ENCODE measurements around the gene PKD1. TPM values are rescaled to one million over a fixed set of nuclear protein-coding genes. Genes with fewer than 3 reads are reported as not detected.
A peak's percentile ranks its signal among the peaks of the same experiment; 100 is the strongest.

Gene PKD1
- total RNA-seq, 4 donors from 2014 or later = 86.4 to 214 (median 121) TPM

DNA sequence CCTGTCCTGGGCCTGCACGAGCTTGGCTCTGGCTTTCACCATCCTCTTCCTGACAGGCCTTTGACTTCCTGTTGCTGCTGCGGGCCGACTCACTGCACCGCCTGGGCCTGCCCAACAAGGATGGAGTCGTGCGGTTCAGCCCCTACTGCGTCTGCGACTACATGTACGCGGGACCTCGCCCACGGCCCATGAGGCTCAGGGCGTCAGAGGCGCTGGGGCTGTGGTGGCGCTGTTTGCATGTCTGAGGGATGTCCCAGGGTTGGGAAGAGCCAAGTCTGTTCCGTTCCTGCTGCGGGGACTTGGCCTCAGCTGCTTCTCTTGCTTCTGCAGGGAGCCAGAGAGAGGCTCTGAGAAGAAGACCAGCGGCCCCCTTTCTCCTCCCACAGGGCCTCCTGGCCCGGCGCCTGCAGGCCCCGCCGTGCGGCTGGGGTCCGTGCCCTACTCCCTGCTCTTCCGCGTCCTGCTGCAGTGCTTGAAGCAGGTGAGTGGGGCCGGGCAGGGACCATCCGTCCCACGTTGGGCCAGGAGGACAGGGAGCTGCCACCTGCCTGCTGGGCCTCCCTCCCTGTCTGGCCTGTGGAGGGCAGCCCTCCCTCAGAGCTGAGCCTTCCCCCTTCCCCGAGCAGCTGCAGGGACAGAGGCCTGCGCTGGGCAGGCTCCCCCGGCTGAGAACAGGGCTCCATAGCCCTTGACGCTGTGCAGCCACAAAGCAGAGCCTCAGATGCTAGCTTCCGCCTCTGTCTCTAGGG, 64.1 kb downstream of the PKD1 start:
- ATAC-seq (ENCODE audit: low FRiP score) = no peak

DNA sequence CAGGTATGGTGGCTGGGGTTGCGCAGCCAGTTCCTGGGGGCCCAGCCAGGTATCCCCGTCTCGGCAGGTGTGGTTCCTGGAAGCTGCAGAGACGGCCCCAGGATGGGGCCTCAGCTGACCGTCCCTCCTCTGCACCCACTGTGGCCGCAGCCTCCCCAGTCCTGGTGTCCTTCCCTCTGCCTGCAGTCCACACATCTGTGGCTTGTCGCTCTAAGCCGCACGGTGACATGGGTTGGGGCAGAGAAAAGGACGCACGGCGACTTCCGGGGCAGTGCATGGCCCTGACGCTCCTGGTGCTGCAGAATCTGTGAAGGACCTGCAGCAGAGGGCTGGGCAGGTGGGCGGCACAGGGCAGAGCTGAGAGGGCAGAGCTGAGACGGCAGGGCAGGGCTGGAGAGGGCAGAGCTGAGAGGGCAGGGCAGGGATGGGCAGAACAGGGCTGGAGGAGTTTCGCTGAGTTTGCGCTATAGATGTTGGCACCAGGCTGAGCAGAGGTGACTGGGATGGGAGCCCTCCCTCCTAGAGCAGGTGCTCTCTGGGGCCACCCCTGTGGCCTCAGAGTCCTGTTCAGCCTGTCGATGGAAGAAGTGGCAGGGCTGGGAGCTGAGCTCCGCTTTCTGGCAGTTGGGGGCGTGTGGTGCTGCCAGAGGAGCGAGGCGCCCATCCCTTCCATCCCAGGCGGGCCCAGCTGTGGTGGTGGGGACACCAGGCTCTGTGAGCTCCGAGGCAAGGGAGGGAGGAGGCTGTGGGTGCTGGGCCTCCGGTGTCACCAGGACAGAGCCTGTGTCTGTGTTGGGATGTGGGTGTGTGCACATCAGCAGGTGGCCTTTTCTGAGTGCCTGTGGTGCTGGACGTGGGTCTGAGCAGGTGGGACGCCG, 64.9 kb downstream of the PKD1 start:
- ATAC-seq (ENCODE audit: low FRiP score) (peak; percentile 30), DNase-seq (ENCODE audit: low spot score) (no peak)
- TF ChIP-seq, protein P1, sequence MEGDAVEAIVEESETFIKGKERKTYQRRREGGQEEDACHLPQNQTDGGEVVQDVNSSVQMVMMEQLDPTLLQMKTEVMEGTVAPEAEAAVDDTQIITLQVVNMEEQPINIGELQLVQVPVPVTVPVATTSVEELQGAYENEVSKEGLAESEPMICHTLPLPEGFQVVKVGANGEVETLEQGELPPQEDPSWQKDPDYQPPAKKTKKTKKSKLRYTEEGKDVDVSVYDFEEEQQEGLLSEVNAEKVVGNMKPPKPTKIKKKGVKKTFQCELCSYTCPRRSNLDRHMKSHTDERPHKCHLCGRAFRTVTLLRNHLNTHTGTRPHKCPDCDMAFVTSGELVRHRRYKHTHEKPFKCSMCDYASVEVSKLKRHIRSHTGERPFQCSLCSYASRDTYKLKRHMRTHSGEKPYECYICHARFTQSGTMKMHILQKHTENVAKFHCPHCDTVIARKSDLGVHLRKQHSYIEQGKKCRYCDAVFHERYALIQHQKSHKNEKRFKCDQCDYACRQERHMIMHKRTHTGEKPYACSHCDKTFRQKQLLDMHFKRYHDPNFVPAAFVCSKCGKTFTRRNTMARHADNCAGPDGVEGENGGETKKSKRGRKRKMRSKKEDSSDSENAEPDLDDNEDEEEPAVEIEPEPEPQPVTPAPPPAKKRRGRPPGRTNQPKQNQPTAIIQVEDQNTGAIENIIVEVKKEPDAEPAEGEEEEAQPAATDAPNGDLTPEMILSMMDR (IDR thresholded peaks at IDR 0.05) = no peak

More for the DNA sequence above, 64.1 kb downstream of the PKD1 start:
- DNase-seq (ENCODE audit: low spot score) = no peak
- TF ChIP-seq, protein P1 (IDR thresholded peaks at IDR 0.05) = no peak

DNA sequence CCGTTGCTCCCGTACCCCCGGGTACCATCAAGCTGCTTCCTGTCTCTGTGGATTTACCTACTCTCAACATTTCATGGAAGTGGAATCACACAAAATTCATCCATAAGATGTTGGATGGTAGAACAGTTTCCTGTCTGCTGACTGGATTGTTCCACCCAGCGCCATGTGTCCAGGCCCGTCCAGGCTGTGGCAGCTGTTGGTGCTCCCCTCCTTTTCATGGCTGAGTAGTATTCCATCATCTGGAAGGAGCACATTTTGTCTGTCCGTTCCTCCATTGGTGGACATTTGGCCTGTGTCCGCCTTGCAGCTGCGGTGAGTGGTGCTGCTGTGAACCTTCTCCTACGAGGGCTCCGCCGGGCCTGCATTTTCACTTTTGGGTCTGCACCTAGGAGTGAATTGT, 69.6 kb downstream of the PKD1 start:
- no peak for DNase-seq (ENCODE audit: low spot score)
- ATAC-seq (ENCODE audit: low FRiP score) = no peak
- TF ChIP-seq, protein P1 (IDR thresholded peaks at IDR 0.05) = no peak

DNA sequence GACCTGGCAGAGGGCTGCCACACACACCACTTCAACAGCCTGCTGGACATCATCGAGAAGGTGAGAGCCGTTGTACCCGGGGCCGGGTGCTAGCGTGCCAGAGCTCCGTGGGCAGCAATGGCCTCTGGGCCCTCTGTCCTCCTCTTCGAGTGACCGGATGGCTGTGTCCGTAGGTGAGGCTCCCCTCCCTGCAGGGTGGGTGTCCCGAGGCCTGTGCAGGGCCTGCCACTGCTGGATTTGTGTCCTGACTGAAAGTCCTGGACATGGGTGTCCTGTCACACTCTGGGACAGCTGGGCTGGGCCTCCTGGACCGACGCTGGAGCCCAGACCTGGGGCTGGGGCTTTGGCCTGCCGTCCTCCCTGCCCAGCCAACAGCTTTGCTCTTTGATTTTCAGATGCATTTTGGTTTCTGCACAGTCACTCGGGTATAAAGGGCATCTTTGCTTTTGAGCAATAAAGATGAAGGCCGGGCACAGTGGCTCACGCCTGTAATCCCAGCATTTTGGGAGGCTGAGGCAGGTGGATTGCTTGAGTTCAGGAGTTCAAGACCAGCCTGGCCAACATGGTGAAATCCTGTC, 71.2 kb downstream of the PKD1 start:
- TF ChIP-seq, protein P1 (IDR thresholded peaks at IDR 0.05) = no peak
- DNase-seq (ENCODE audit: low spot score) (no peak), ATAC-seq (ENCODE audit: low FRiP score) (no peak)

DNA sequence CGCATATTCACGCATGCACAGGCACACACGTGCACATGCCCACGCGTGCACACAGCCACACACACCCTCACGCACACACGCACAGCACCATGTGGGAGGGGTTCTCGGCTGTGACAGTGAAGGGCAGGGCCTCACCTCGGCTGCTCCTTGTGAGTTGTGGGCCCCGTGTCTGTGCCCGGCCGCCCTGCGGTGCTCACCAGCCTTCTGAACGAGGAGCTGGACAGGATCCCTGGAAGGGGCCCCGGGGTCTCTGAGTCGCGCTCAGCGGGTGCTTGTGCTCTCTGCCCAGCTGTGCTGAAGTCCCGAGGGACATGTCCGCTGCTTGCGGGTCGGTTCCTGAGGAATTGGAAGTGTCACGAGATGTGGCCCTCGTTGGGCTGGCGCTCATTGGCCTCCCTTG, 71.8 kb downstream of the PKD1 start:
- TF ChIP-seq, protein P1 (IDR thresholded peaks at IDR 0.05) = no peak
- DNase-seq (ENCODE audit: low spot score) (no peak), ATAC-seq (ENCODE audit: low FRiP score) (no peak)

DNA sequence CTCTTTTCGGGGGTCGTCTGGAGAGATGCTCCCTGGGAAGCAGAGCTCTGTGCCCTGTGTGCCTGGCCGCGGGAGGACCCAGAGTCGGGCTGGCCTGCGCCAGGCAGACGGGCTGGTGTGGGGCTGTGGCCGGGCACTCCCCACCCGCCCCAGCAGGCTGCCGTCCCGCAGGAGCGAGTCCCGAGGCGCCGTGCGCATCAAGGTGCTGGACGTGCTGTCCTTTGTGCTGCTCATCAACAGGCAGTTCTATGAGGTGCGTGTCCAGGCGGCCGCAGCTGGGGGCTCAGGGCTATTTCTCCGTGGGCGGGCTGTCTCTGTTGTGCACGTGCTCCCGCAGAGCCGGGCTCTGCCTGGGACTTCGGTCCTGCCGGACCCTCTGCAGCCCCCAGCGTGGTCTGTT, 72.9 kb downstream of the PKD1 start:
- ATAC-seq (ENCODE audit: low FRiP score) (no peak), DNase-seq (ENCODE audit: low spot score) (no peak)
- TF ChIP-seq, protein P1 (IDR thresholded peaks at IDR 0.05) = no peak
